ENCODE data around the gene TDRD12.

The TDRD12 gene

DNA sequence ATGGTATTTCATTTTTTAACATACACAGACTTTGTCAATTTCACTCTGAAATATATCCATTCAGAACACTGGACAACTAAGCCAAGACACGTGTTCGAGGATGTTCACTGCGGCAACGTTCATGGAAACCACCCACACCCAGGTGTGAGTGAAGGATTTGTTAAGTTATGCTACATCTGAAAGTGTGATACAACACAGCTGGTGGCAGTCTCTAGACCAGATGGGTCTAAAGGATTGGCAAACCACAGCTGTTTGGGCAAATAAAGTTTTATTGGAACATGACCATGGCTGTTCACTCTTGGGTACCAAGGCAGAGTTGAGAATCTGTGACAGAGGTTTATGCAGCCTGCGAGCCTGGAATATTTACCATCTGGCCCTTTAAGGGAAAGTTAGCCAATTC, 138.0 kb downstream of the TDRD12 start:
- Histone ChIP-seq H3K4me2 (no peak overlapping the region), H3K27ac (no peak overlapping the region), H3K4me3 (IDR thresholded peaks at IDR 0.05; ENCODE audit: insufficient read depth, low read depth, low read length) (no peak overlapping the region), H3K27me3 (ENCODE audit: insufficient read depth, low read depth) (no peaks in the 10 kb centered on the region), H3K36me3 (ENCODE audit: insufficient read depth) (no peaks in the 10 kb centered on the region), H4K20me1 (ENCODE audit: insufficient read depth) (no peaks in the 10 kb centered on the region), H3K9ac (no peak overlapping the region), H3K4me1 (ENCODE audit: low read depth, poor library complexity, severe bottlenecking) (no peaks in the 10 kb centered on the region), H3K79me2 (ENCODE audit: insufficient read depth, low read depth) (no peaks in the 10 kb centered on the region), H2AFZ (ENCODE audit: low read depth) (no peak overlapping the region)
- TF ChIP-seq, protein P1, sequence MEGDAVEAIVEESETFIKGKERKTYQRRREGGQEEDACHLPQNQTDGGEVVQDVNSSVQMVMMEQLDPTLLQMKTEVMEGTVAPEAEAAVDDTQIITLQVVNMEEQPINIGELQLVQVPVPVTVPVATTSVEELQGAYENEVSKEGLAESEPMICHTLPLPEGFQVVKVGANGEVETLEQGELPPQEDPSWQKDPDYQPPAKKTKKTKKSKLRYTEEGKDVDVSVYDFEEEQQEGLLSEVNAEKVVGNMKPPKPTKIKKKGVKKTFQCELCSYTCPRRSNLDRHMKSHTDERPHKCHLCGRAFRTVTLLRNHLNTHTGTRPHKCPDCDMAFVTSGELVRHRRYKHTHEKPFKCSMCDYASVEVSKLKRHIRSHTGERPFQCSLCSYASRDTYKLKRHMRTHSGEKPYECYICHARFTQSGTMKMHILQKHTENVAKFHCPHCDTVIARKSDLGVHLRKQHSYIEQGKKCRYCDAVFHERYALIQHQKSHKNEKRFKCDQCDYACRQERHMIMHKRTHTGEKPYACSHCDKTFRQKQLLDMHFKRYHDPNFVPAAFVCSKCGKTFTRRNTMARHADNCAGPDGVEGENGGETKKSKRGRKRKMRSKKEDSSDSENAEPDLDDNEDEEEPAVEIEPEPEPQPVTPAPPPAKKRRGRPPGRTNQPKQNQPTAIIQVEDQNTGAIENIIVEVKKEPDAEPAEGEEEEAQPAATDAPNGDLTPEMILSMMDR (conservative IDR thresholded peaks at IDR 0.05; ENCODE audit: low read depth, low read length) = no peak

DNA sequence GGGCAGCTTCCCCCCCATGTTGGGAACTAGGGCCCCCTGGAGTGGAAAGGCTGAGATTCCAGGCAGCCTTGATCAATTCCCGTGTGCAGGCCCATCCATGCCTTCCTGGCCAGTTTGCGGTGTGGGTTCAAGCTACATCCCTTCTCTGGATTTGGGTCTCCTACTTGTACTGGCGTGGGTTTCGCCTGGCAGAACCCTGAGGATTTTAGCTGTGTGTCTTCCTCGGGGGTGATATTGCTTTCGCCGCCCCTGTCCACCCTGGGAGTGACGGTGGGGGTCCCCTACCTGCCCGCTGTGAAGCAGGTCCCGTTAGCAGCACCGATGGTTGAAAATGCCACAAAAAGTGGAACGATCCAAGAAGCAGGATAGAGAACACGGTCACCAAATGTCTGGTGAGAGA, 138.6 kb downstream of the TDRD12 start:
- H3K27me3 ChIP-seq (ENCODE audit: insufficient read depth, low read depth) = no peaks in the 10 kb centered on the region
- H3K4me3 ChIP-seq (IDR thresholded peaks at IDR 0.05; ENCODE audit: insufficient read depth, low read depth, low read length) = no peak overlapping the region
- H3K9ac ChIP-seq = no peak overlapping the region
- H3K36me3 ChIP-seq (ENCODE audit: insufficient read depth) = no peaks in the 10 kb centered on the region
- no peaks in the 10 kb centered on the region for H4K20me1 ChIP-seq (ENCODE audit: insufficient read depth)
- TF ChIP-seq, protein P1 (conservative IDR thresholded peaks at IDR 0.05; ENCODE audit: low read depth, low read length) = no peak
- H3K79me2 ChIP-seq (ENCODE audit: insufficient read depth, low read depth) = no peaks in the 10 kb centered on the region
- H3K4me1 ChIP-seq (ENCODE audit: low read depth, poor library complexity, severe bottlenecking) = no peaks in the 10 kb centered on the region
- H3K4me2 ChIP-seq = no peak overlapping the region
- H2AFZ ChIP-seq (ENCODE audit: low read depth) = no peak overlapping the region
- H3K27ac ChIP-seq = no peak overlapping the region

DNA sequence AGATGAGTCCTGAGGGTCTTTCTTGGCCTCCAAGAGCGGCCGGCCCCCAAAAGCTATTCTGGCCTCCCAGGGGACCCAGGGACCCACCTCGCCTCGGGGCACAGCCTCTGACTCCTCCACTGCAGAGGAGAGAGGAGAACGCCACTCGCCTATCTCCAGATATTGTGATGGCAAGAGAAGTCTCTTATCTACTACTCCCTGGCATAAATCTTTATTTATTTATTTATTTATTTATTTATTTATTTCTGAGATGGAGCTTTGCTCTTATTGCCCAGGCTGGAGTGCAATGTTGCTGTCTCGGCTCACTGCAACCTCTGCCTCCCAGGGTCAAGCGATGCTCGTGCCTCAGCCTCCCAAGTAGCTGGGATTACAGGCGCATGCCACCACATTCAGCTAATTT, 139.0 kb downstream of the TDRD12 start:
- Histone ChIP-seq H2AFZ (ENCODE audit: low read depth) (no peak overlapping the region), H3K27ac (no peak overlapping the region), H3K36me3 (ENCODE audit: insufficient read depth) (no peaks in the 10 kb centered on the region), H3K9ac (no peak overlapping the region), H3K4me2 (no peak overlapping the region), H3K27me3 (ENCODE audit: insufficient read depth, low read depth) (no peaks in the 10 kb centered on the region), H3K4me3 (IDR thresholded peaks at IDR 0.05; ENCODE audit: insufficient read depth, low read depth, low read length) (no peak overlapping the region), H3K79me2 (ENCODE audit: insufficient read depth, low read depth) (no peaks in the 10 kb centered on the region), H3K4me1 (ENCODE audit: low read depth, poor library complexity, severe bottlenecking) (no peaks in the 10 kb centered on the region), H4K20me1 (ENCODE audit: insufficient read depth) (no peaks in the 10 kb centered on the region)
- TF ChIP-seq, protein P1 (conservative IDR thresholded peaks at IDR 0.05; ENCODE audit: low read depth, low read length) = no peak

DNA sequence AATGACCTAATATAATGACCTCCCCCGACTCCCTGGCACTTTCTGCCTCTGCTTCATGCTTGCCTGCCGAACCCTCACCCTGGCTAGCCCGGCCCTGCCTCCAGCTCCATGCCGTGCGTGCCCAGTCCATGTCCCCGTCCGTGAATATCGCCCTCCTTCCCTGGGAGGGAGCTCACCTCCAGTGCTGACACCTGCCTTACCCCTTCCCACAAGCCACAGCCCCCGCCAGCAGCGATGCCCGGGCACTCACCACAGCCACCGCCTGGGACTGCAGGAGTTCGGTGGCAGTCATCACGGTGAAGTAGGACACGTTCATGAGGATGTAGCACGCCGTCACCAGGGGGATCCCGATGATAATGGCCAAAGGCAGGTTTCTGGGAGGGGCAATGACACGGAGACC, 140.0 kb downstream of the TDRD12 start:
- Histone ChIP-seq H3K9ac (no peak overlapping the region), H3K27me3 (ENCODE audit: insufficient read depth, low read depth) (no peaks in the 10 kb centered on the region), H3K79me2 (ENCODE audit: insufficient read depth, low read depth) (no peaks in the 10 kb centered on the region), H3K4me2 (no peak overlapping the region), H4K20me1 (ENCODE audit: insufficient read depth) (no peaks in the 10 kb centered on the region), H3K4me1 (ENCODE audit: low read depth, poor library complexity, severe bottlenecking) (no peaks in the 10 kb centered on the region), H3K27ac (no peak overlapping the region), H3K36me3 (ENCODE audit: insufficient read depth) (no peaks in the 10 kb centered on the region), H2AFZ (ENCODE audit: low read depth) (no peak overlapping the region), H3K4me3 (IDR thresholded peaks at IDR 0.05; ENCODE audit: insufficient read depth, low read depth, low read length) (no peak overlapping the region)
- TF ChIP-seq, protein P1 (conservative IDR thresholded peaks at IDR 0.05; ENCODE audit: low read depth, low read length) = no peak
